Stimulated activated naive CD8-positive, alpha-beta T cell treated with anti-CD3 and anti-CD28 coated beads, Interleukin-15, amount 100 ng/mL, for 72 hours (primary cell): ENCODE measurements around the gene PKN3.
"Not testable (repeated sequence)": the region's sequence is repeated elsewhere in the genome, so short reads cannot be mapped to it uniquely, and the experiment has no call there.

ENCODE experiments used
- ATAC-seq: fragments of 150-1000 bp; cut with Tn5 transposase; 2 replicates; pipeline ENCODE4 v1.10.0; 2021; ENCODE audit warnings: mild to moderate bottlenecking, moderate library complexity
- DNase-seq, 2 donors: peaks; one replicate each; pipeline ENCODE4 v3.0.0; 2021 to 2022
- H3K27ac Mint-ChIP-seq, 2 donors: one replicate each; pipeline ENCODE4 v1.8.0; 2022; ENCODE audit warnings: mild to moderate bottlenecking in 2 of 2, mixed read lengths in 2 of 2, moderate library complexity in 2 of 2
- H3K27me3 Mint-ChIP-seq: one replicate; pipeline ENCODE4 v1.8.0; 2022; ENCODE audit warnings: mixed read lengths
- H3K4me1 Mint-ChIP-seq: one replicate; pipeline ENCODE4 v1.8.0; 2022; ENCODE audit warnings: mild to moderate bottlenecking, mixed read lengths
- H3K4me3 Mint-ChIP-seq, 2 donors: one replicate each; pipeline ENCODE4 v1.8.0; 2022; ENCODE audit warnings: mild to moderate bottlenecking in 2 of 2, mixed read lengths in 2 of 2, moderate library complexity in 1 of 2
- H3K9me3 Mint-ChIP-seq, 2 donors: one replicate each; pipeline ENCODE4 v1.8.0; 2022; ENCODE audit warnings: mixed read lengths in 2 of 2

PKN3 gene

GRCh38 chr9:128702445-128702948 is at the start of gene PKN3:
PKN3 (plus strand) TSS chr9:128702503; CDS start chr9:128702916, 413 bp downstream.
- H3K4me3 Mint-ChIP-seq = peak within 1 kb of the TSS; percentile 82 to 95
- H3K27ac Mint-ChIP-seq = peak within 1 kb of the TSS; percentile 63 to 86
- H3K27me3 Mint-ChIP-seq = no peaks in the 10 kb centered on the region
- peak; percentile 90 to 93 for DNase-seq
- H3K4me1 Mint-ChIP-seq = peaks cover 21% of the 10 kb centered on the region
- ATAC-seq = peak; percentile 91
- no peaks in the 10 kb centered on the region for H3K9me3 Mint-ChIP-seq

GRCh38 chr9:128653908-128654307 is 48.4 kb upstream of the PKN3 start:
- DNase-seq = no peak
- no peaks in the 10 kb centered on the region for H3K27me3 Mint-ChIP-seq
- no peak overlapping the region for H3K27ac Mint-ChIP-seq
- H3K4me1 Mint-ChIP-seq = peaks cover 4% of the 10 kb centered on the region
- no peak for ATAC-seq
- no peaks in the 10 kb centered on the region for H3K9me3 Mint-ChIP-seq
- no peak overlapping the region for H3K4me3 Mint-ChIP-seq

GRCh38 chr9:128654481-128654880 is 47.8 kb upstream of the PKN3 start:
- Mint-ChIP-seq H3K4me1 (peaks cover 4% of the 10 kb centered on the region), H3K4me3 (no peak overlapping the region), H3K27me3 (no peaks in the 10 kb centered on the region), H3K9me3 (no peaks in the 10 kb centered on the region), H3K27ac (no peak overlapping the region)
- no peak for ATAC-seq
- DNase-seq = no peak

GRCh38 chr9:128656416-128657343 is 45.6 kb upstream of the PKN3 start, which contains the start of gene DYNC2I2:
DYNC2I2 (minus strand) TSS chr9:128656847; CDS start chr9:128656726, 121 bp downstream.
- H3K9me3 Mint-ChIP-seq = no peaks in the 10 kb centered on the region
- DNase-seq (peak; percentile 96), ATAC-seq (peak; percentile 99)
- H3K4me1 Mint-ChIP-seq = peaks cover 4% of the 10 kb centered on the region
- H3K27ac Mint-ChIP-seq = peak within 1 kb of the TSS; percentile 100
- H3K27me3 Mint-ChIP-seq = no peaks in the 10 kb centered on the region
- peak within 1 kb of the TSS; percentile 94 to 96 for H3K4me3 Mint-ChIP-seq

- no peak for DNase-seq
- H3K4me3 Mint-ChIP-seq = peak overlapping the region; percentile 94 to 96
- peak overlapping the region; percentile 100 for H3K27ac Mint-ChIP-seq
- H3K9me3 Mint-ChIP-seq = no peaks in the 10 kb centered on the region
- no peak for ATAC-seq
- peaks cover 4% of the 10 kb centered on the region for H3K4me1 Mint-ChIP-seq
- H3K27me3 Mint-ChIP-seq = no peaks in the 10 kb centered on the region
Measured at GRCh38 chr9:128657344-128657704, 45.0 kb upstream of the PKN3 start.

GRCh38 chr9:128657796-128658195 is 44.5 kb upstream of the PKN3 start:
- Mint-ChIP-seq H3K9me3 (no peaks in the 10 kb centered on the region), H3K27ac (peak overlapping the region in 1 of 2 donors; percentile 100), H3K4me3 (peak overlapping the region in 1 of 2 donors; percentile 96), H3K4me1 (peaks cover 4% of the 10 kb centered on the region), H3K27me3 (no peaks in the 10 kb centered on the region)
- DNase-seq (no peak), ATAC-seq (no peak)

GRCh38 chr9:128666481-128666941 is 35.8 kb upstream of the PKN3 start:
- ATAC-seq, H3K27me3 Mint-ChIP-seq, H3K27ac Mint-ChIP-seq, H3K4me1 Mint-ChIP-seq, H3K9me3 Mint-ChIP-seq, DNase-seq, H3K4me3 Mint-ChIP-seq: not testable (repeated sequence)

GRCh38 chr9:128669786-128670185 is 32.5 kb upstream of the PKN3 start:
- DNase-seq (no peak), ATAC-seq (no peak)
- Mint-ChIP-seq H3K9me3 (no peaks in the 10 kb centered on the region), H3K27ac (no peak overlapping the region), H3K4me3 (no peak overlapping the region), H3K4me1 (peaks cover 4% of the 10 kb centered on the region), H3K27me3 (no peaks in the 10 kb centered on the region)

- Mint-ChIP-seq H3K4me1 (peaks cover 5% of the 10 kb centered on the region), H3K27me3 (no peaks in the 10 kb centered on the region), H3K9me3 (no peaks in the 10 kb centered on the region), H3K4me3 (no peak overlapping the region), H3K27ac (peak overlapping the region in 1 of 2 donors; percentile 12)
- DNase-seq (no peak), ATAC-seq (no peak)
Measured at GRCh38 chr9:128675382-128675781, 26.9 kb upstream of the PKN3 start.

- DNase-seq (no peak), ATAC-seq (no peak)
- no peak overlapping the region for H3K27ac Mint-ChIP-seq
- H3K27me3 Mint-ChIP-seq = no peaks in the 10 kb centered on the region
- peaks cover 13% of the 10 kb centered on the region for H3K4me1 Mint-ChIP-seq
- H3K9me3 Mint-ChIP-seq = no peaks in the 10 kb centered on the region
- H3K4me3 Mint-ChIP-seq = no peak overlapping the region
Measured at GRCh38 chr9:128677794-128678193, 24.5 kb upstream of the PKN3 start.

- Mint-ChIP-seq H3K9me3 (no peaks in the 10 kb centered on the region), H3K27ac (peak overlapping the region; percentile 94 to 98), H3K27me3 (no peaks in the 10 kb centered on the region), H3K4me1 (peaks cover 58% of the 10 kb centered on the region), H3K4me3 (peak overlapping the region; percentile 95 to 99)
- ATAC-seq (peak; percentile 50), DNase-seq (peak; percentile 27 to 55)
Measured at GRCh38 chr9:128683340-128684064, 18.8 kb upstream of the PKN3 start.

- Mint-ChIP-seq H3K9me3 (no peaks in the 10 kb centered on the region), H3K27ac (peak overlapping the region; percentile 94 to 98), H3K27me3 (no peaks in the 10 kb centered on the region), H3K4me3 (peak overlapping the region; percentile 95 to 99), H3K4me1 (peaks cover 58% of the 10 kb centered on the region)
- ATAC-seq (no peak), DNase-seq (no peak)
Measured at GRCh38 chr9:128684065-128684324, 18.3 kb upstream of the PKN3 start.

GRCh38 chr9:128684325-128685199 is 17.7 kb upstream of the PKN3 start:
- Mint-ChIP-seq H3K4me3 (peak overlapping the region; percentile 95 to 99), H3K27ac (peak overlapping the region; percentile 94 to 98), H3K27me3 (no peaks in the 10 kb centered on the region), H3K9me3 (no peaks in the 10 kb centered on the region), H3K4me1 (peaks cover 58% of the 10 kb centered on the region)
- DNase-seq (peak; percentile 73 to 84), ATAC-seq (peak; percentile 71)

GRCh38 chr9:128685636-128686489 is 16.4 kb upstream of the PKN3 start:
- ATAC-seq (peak; percentile 18), DNase-seq (no peak)
- Mint-ChIP-seq H3K4me3 (peak overlapping the region; percentile 95 to 99), H3K4me1 (peaks cover 58% of the 10 kb centered on the region), H3K27me3 (no peaks in the 10 kb centered on the region), H3K27ac (peak overlapping the region; percentile 94 to 98), H3K9me3 (no peaks in the 10 kb centered on the region)
